ENCODE measurements around the gene FOXO1.

GRCh38 chr13:40570930-40571329, 95.5 kb downstream of the FOXO1 start:
- TF ChIP-seq CTCF (IDR thresholded peaks at IDR 0.05; ENCODE audit: low read depth, low read length, poor library complexity, severe bottlenecking) (no peak), EZH2phosphoT487 (IDR thresholded peaks at IDR 0.05; ENCODE audit: borderline replicate concordance, low read length) (no peak)
